Measurements from ENCODE around the gene TAF1.
"Not testable (repeated sequence)": the region's sequence is repeated elsewhere in the genome, so short reads cannot be mapped to it uniquely, and the experiment has no call there.

- TF ChIP-seq CTCF (IDR thresholded peaks at IDR 0.05); FOXP4 (CRISPR knock-in tag; IDR thresholded peaks at IDR 0.05); AFF4 (CRISPR knock-in tag; IDR thresholded peaks at IDR 0.05; ENCODE audit: borderline replicate concordance); TEAD1 (CRISPR knock-in tag; IDR thresholded peaks at IDR 0.05); USF2 (CRISPR knock-in tag; IDR thresholded peaks at IDR 0.05); IRF1 (CRISPR knock-in tag; IDR thresholded peaks at IDR 0.05); E2F4 (CRISPR knock-in tag; IDR thresholded peaks at IDR 0.05; ENCODE audit: borderline replicate concordance, low read depth); ZNF232 (CRISPR knock-in tag; IDR thresholded peaks at IDR 0.05); MAX (CRISPR knock-in tag; IDR thresholded peaks at IDR 0.05); ATF3 (CRISPR knock-in tag; conservative IDR thresholded peaks at IDR 0.05); ZNF281 (CRISPR knock-in tag; IDR thresholded peaks at IDR 0.05); ATF2 (CRISPR knock-in tag; IDR thresholded peaks at IDR 0.05; ENCODE audit: borderline replicate concordance, low read depth); HMGXB4 (CRISPR knock-in tag; IDR thresholded peaks at IDR 0.05): not testable (repeated sequence)
Observed at GRCh38 chrX:71352439-71352838, 13.7 kb upstream of the TAF1 start.

Data from WTC11 (cell line).